ENCODE results near the gene CCNC.
A peak's percentile ranks its signal among the peaks of the same experiment; 100 is the strongest.

Gene CCNC

DNA sequence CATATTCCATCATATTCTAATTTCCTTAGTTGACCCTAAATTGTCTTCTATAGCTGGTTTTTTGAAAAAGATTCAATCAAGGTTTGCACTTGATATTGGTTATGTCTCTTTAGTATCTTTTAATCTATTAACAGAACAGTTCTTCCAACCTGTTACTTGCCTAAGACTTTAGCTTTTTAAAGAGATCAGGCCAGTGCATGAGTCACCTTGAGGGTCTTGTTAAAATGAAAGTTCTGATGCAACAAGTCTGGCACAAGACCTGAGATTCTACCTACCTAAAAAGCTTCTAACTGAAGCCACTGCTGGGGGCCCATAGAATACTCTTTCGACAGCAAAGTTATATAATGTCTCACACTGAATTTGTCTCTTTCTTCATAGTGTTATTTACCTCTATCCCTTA is 56.4 kb downstream of the CCNC start:
- TF ChIP-seq, protein P1, sequence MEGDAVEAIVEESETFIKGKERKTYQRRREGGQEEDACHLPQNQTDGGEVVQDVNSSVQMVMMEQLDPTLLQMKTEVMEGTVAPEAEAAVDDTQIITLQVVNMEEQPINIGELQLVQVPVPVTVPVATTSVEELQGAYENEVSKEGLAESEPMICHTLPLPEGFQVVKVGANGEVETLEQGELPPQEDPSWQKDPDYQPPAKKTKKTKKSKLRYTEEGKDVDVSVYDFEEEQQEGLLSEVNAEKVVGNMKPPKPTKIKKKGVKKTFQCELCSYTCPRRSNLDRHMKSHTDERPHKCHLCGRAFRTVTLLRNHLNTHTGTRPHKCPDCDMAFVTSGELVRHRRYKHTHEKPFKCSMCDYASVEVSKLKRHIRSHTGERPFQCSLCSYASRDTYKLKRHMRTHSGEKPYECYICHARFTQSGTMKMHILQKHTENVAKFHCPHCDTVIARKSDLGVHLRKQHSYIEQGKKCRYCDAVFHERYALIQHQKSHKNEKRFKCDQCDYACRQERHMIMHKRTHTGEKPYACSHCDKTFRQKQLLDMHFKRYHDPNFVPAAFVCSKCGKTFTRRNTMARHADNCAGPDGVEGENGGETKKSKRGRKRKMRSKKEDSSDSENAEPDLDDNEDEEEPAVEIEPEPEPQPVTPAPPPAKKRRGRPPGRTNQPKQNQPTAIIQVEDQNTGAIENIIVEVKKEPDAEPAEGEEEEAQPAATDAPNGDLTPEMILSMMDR (conservative IDR thresholded peaks at IDR 0.05; ENCODE audit: control insufficient read depth, insufficient read depth, low read depth, low read length) = no peak
- DNase-seq (ENCODE audit: low read depth) = peak; percentile 55
- no peak overlapping the region for H3K4me3 ChIP-seq (ENCODE audit: control insufficient read depth, low read depth, low read length)

DNA sequence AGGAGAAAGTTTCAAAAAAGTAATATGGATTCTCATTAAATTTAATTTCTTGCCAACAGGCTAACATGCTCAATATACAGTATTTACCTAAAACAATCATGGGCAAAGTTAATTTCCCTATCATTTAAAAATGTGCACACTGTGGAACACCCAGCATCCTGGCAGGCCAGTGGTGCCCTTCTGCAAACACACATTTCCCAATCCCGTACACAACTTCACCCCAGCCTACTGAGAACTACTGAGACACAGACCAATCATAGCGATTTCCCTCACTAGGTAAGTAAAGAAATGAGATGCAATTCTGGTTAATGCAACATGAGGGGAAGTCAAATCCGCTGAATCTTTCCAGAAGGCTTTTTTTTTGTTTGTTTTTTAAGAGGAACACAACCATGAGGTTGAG is 60.8 kb downstream of the CCNC start:
- no peak for DNase-seq (ENCODE audit: low read depth)
- TF ChIP-seq, protein P1 (conservative IDR thresholded peaks at IDR 0.05; ENCODE audit: control insufficient read depth, insufficient read depth, low read depth, low read length) = no peak
- no peak overlapping the region for H3K4me3 ChIP-seq (ENCODE audit: control insufficient read depth, low read depth, low read length)

DNA sequence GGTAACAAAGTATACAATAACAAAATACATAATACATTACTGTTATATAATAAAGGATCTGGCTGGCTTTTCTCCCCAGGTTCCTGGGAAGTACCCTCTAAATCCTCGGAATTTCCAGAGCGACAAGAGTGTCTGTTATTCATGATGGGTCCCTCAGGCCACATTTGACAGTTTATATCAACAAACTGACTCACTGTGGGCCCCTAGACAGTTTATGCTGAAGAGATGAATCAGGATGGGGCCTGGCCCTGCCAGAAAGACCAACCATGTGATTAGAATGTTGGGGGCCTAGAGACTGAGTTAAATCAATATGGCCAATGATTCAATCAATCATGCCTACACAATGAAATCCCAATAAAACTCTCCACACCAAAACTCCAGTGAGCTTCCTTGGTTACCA is 66.7 kb downstream of the CCNC start:
- TF ChIP-seq, protein P1 (conservative IDR thresholded peaks at IDR 0.05; ENCODE audit: control insufficient read depth, insufficient read depth, low read depth, low read length) = no peak
- H3K4me3 ChIP-seq (ENCODE audit: control insufficient read depth, low read depth, low read length) = no peak overlapping the region
- peak; percentile 23 for DNase-seq (ENCODE audit: low read depth)

DNA sequence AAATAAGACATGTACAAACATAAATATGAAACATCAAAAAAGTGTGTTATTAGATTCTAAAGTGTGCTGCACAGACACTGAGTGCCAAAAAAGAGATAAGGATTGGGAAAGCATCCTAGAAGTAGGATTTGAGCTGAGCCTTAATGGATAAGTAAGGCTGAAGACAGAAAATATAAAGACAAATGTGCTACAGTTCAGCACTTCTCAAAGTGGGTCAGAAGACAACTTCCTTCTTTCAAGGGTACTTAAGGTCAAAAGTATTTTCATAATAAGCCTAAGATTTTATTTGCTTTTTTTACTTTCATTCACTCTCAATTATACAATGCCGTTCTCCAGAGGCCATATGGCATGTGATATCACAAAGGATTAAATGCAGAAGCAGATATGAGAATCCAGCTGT is 70.0 kb downstream of the CCNC start:
- no peak for DNase-seq (ENCODE audit: low read depth)
- TF ChIP-seq, protein P1 (conservative IDR thresholded peaks at IDR 0.05; ENCODE audit: control insufficient read depth, insufficient read depth, low read depth, low read length) = no peak
- no peak overlapping the region for H3K4me3 ChIP-seq (ENCODE audit: control insufficient read depth, low read depth, low read length)

DNA sequence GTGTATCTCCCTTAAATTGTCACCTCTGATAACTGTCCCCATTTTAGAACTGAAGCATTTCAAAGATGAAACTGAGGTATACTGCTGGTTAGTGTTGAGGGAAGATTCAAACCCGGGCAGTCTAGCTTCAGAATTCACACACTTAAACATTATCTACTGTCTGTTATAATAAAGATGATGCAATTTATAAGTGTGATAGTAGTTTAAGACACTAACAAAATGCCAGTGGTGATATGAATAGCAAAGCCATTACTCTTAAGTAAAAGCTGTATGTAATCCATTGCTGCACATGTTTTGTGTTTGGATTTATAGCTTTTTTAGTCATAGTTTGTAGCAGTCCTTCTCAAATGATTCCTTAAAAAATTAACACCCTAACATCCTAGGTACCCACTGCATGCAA is 73.0 kb downstream of the CCNC start:
- no peak overlapping the region for H3K4me3 ChIP-seq (ENCODE audit: control insufficient read depth, low read depth, low read length)
- DNase-seq (ENCODE audit: low read depth) = peak; percentile 11
- TF ChIP-seq, protein P1 (conservative IDR thresholded peaks at IDR 0.05; ENCODE audit: control insufficient read depth, insufficient read depth, low read depth, low read length) = no peak

Measured in fibroblast of mammary gland (primary cell).